Hepatocyte (in vitro differentiated cells): ENCODE data around the gene ABCB10.

Experiments used
- EZH2 ChIP-seq: fragments of 200-600 bp; sonication (generic); IDR thresholded peaks from 2 replicates; pipeline ENCODE4 v1.6.1; 2016; ENCODE audit warnings: antibody characterized with exemption, mild to moderate bottlenecking, borderline replicate concordance
- EZH2phosphoT487 ChIP-seq: fragments of 200-600 bp; sonication (generic); IDR thresholded peaks from one replicate; pipeline ENCODE4 v1.6.1; 2018; ENCODE audit warnings: antibody characterized with exemption, mild to moderate bottlenecking, low read depth, moderate library complexity; ENCODE audit not compliant: unreplicated experiment, severe bottlenecking
- TF ChIP-seq, protein P1 (sequence below): fragments of 200-600 bp; sonication (generic); IDR thresholded peaks from 2 replicates; pipeline ENCODE4 v1.5.1; 2016; ENCODE audit warnings: antibody characterized with exemption, mild to moderate bottlenecking; ENCODE audit not compliant: poor library complexity

DNA sequence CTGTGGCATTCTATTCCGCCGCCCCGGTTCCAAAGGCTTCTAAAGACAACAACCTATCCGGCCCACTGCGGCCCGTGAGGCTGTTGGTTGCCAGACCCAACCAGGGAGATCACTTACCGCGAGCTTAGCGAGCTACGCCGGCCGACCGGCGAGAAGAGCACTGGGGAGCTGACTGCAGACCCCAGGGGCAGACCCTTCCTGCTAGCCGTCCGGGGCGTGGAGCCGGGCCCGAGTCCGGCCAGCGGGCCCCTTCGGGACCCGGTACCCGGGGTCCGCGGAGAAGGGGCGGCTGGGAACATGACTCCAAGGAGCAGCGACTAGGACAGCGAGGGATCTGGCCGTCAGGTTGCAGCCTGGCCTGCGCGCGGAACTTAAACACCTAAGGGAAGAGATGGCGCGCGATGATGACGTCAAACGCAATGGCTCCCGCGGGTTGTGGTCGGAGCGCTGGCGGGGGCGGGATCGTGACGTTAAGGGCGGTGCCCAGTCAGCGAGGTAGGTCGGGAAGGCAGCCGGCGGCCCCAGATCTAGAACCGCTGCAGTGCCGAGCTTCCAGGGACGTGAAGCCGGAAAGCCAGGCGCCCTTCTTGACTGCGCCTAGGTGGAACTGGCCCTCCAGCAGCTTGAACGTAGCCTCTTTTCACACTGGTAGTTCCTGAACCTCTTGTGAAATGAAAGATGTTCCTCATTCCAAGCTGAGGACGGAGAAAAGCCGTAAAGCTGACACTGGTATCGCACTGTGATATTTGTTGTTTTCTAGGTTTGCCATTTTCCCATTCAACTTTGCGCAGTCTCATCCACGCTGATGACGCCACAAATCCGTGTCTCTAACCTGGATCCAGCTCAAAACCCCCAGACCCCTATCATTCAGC lies 50.3 kb downstream of the ABCB10 start, which contains the start of gene NUP133:
- TF ChIP-seq, protein P1, sequence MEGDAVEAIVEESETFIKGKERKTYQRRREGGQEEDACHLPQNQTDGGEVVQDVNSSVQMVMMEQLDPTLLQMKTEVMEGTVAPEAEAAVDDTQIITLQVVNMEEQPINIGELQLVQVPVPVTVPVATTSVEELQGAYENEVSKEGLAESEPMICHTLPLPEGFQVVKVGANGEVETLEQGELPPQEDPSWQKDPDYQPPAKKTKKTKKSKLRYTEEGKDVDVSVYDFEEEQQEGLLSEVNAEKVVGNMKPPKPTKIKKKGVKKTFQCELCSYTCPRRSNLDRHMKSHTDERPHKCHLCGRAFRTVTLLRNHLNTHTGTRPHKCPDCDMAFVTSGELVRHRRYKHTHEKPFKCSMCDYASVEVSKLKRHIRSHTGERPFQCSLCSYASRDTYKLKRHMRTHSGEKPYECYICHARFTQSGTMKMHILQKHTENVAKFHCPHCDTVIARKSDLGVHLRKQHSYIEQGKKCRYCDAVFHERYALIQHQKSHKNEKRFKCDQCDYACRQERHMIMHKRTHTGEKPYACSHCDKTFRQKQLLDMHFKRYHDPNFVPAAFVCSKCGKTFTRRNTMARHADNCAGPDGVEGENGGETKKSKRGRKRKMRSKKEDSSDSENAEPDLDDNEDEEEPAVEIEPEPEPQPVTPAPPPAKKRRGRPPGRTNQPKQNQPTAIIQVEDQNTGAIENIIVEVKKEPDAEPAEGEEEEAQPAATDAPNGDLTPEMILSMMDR: no peak
- no peak for TF ChIP-seq EZH2phosphoT487
- no peak for TF ChIP-seq EZH2
